HG02938 (cell line): ENCODE results near the gene ADCY2.

Experiments
- ATAC-seq: cut with Tn5 transposase; IDR thresholded peaks from one replicate; pipeline ENCODE4 v1.9.1; 2021; ENCODE audit warnings: mild to moderate bottlenecking, moderate library complexity; ENCODE audit not compliant: unreplicated experiment

The ADCY2 gene

DNA sequence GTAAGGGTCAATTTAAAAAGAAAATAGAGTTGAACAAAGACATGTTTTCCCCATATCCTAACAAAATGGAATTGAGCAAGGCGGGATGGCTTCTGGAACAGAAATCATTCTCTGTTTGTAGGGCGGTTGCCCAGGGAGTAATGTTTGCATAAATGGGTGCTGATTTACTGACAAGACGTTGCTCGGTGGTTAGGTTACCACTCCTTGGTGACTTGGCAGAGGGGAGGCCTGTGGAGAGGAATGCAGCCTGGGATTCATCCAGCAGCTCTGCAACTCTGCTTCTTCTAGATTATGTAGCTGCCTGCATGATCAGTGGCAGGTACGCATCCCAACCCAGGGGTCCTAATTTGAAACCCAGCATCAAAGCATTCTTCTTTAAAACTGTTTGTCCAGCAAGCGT lies 254.8 kb downstream of the ADCY2 start:
- ATAC-seq: no peak

DNA sequence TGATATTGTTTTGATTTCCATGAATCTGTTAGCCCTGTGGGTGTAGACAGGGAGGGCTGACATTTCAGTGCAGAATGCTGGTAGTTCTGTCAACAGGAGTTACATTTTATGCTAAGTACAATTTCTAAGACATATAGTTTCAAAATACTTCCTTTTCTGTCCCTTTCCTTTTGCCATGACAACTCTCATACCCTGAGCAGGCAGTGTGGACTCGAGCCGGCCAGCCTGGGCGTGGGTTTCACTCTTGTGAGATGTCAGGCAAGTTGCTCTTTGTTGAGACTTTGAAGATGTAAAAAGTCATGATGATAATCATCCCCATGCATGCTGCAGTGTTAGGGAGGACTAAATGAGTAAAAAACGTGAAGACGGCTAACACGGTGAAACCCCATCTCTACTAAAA lies 257.1 kb downstream of the ADCY2 start:
- no peak for ATAC-seq

- no peak for ATAC-seq
Observed at GRCh38 chr5:7657153-7657552, 261.2 kb downstream of the ADCY2 start.

- ATAC-seq: no peak
Observed at GRCh38 chr5:7659420-7659819, 263.5 kb downstream of the ADCY2 start.

- ATAC-seq: no peak
Observed at GRCh38 chr5:7662289-7662688, 266.4 kb downstream of the ADCY2 start.

GRCh38 chr5:7663808-7664207 lies 267.9 kb downstream of the ADCY2 start:
- ATAC-seq: no peak

DNA sequence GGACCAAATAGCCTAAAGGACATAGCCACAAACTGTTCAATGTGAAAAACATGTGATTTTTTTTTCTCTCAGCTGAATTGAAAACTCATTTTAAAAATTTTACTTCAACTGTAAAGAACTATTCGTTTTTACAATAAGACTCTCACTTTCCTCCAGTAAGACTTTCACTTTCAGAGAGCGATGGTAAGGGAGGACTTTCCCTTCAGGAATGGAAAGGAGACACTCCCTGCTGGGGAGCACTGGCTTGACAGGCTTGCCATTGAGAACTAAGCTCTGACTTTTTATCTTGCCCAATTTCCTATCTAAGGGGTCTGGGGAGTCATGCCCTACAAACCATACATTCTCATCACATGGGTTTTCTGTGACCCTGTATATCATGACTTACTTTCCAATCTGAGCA lies 268.3 kb downstream of the ADCY2 start:
- ATAC-seq: no peak

GRCh38 chr5:7667216-7667767 lies 271.4 kb downstream of the ADCY2 start:
- no peak for ATAC-seq

- no peak for ATAC-seq
Observed at GRCh38 chr5:7668161-7668560, 272.2 kb downstream of the ADCY2 start.

GRCh38 chr5:7668627-7669026 lies 272.7 kb downstream of the ADCY2 start:
- ATAC-seq: no peak

GRCh38 chr5:7671381-7671993 lies 275.5 kb downstream of the ADCY2 start:
- ATAC-seq: no peak

- ATAC-seq: no peak
Observed at GRCh38 chr5:7673658-7674057, 277.7 kb downstream of the ADCY2 start.

GRCh38 chr5:7676455-7676854 lies 280.5 kb downstream of the ADCY2 start:
- ATAC-seq: no peak

DNA sequence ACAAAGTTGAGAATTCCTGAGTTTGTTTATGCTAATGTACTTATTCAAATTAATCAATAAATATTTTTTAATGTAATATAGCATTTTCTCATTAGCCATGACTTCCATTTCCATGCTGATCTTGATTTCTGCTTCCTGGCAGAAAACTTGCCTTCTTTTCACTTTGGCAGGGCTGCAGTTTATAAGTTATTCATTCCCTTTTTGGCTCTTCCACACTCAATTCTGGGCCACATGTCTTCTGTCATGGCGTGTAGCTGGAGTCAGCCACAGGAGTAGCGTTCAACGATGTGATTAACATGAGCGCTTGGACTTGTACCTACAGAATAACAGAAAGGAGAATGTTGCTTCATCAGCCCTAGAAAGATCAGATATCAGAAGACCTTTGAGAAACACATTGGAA lies 282.1 kb downstream of the ADCY2 start:
- no peak for ATAC-seq

DNA sequence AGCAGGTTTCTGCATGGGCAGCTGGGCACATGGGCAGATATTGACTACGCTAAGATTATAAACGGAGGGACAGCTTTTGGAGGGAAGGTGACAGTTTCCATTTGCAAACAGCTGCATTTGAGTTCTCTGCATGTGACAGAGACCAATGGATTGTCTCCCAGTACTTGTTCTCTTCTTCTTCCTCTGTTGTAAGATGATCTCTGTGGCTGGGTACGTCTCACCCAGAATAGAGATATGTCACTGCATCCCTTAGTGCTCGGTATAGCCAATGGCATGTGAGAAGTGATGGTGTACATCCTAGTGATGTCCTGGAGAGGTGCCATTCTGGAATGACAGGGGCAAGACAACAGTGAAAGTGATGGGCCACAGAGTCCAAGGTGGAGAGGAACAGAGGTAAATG lies 283.7 kb downstream of the ADCY2 start:
- no peak for ATAC-seq

DNA sequence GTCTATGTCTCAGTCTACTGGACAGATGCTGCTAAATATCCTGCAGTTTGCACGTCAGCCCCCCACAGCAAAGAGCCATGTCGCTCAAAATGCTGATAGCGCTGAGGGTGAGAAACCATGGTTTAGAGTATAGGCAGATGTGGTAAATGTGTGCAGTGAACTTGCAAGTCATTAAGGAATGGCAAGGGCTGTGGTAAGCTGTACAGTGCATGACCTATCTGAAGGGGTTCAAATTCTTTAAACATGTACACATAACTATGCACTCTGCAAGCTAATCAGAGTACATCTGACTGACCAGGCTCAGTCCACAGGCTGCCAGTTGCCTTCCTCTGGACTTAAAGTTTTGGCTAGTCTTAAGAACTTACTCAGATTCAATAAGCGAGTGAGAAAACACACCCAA lies 284.3 kb downstream of the ADCY2 start:
- ATAC-seq: no peak

DNA sequence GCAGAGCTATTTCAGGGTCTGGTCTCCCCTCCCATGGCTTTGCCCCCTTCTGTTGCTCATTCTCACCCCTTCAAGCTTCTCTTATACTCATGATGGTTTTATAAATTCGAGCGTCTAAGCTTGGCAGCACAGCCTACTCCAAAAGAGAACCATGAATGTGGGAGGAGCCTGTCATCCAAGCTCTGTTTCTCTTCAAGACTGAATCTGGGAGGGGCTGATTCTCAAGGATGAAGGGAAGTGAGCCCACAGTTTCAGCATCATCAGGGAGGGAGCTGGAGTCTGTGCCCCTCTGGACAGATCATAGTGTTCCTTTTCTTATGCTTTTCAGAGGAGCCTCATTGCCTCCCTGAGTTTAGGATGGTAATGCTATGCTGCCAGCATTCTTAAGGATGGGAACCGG lies 286.4 kb downstream of the ADCY2 start:
- ATAC-seq: no peak

- no peak for ATAC-seq
Observed at GRCh38 chr5:7683753-7684152, 287.8 kb downstream of the ADCY2 start.

- no peak for ATAC-seq
Observed at GRCh38 chr5:7684826-7685225, 288.9 kb downstream of the ADCY2 start.

DNA sequence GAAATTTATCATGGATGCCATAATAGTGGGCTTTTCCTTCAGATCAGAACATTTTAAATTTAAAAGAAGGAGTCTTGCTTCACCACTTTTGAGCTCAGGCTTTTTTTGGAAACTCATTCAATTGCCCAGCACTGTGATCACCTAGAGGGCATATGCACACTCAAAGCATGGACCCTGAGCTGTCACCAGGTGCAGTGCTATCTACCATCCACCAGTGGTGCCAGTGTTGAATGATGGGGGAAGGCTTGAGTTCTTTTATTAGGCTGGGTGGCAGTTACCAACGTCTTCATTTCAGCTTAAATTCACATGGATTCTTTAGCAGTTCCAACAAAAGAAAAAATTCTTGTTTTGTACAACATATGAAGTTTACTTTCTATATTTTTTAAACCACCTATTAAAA lies 290.9 kb downstream of the ADCY2 start:
- ATAC-seq: no peak

DNA sequence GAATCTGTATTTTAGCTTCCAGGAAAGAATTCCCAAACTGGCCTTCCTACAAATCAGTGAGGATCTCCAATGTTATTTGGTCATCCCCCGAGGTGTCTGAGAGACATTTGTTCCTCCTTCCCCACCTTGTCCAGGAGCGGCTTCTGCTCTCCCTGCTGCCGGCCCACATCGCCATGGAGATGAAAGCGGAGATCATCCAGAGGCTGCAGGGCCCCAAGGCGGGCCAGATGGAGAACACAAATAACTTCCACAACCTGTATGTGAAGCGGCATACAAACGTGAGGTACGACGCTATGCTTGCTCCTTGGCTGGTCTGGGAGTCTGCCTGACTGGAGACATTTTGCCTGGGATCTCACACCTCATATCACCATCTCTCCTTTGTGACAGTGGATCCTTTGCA lies 294.6 kb downstream of the ADCY2 start:
- no peak for ATAC-seq

GRCh38 chr5:7705261-7705660 lies 309.3 kb downstream of the ADCY2 start:
- no peak for ATAC-seq

- no peak for ATAC-seq
Observed at GRCh38 chr5:7705736-7706135, 309.8 kb downstream of the ADCY2 start.
